ENCODE measurements around the gene SIGLEC11. TPM values are rescaled to one million over a fixed set of nuclear protein-coding genes. Genes with fewer than 3 reads are reported as not detected.
A peak's percentile ranks its signal among the peaks of the same experiment; 100 is the strongest.
"Not testable (repeated sequence)": the region's sequence is repeated elsewhere in the genome, so short reads cannot be mapped to it uniquely, and the experiment has no call there.

SIGLEC11 gene
- total RNA-seq, 4 donors from 2014 or later: 0.38 TPM; not detected in 3

DNA sequence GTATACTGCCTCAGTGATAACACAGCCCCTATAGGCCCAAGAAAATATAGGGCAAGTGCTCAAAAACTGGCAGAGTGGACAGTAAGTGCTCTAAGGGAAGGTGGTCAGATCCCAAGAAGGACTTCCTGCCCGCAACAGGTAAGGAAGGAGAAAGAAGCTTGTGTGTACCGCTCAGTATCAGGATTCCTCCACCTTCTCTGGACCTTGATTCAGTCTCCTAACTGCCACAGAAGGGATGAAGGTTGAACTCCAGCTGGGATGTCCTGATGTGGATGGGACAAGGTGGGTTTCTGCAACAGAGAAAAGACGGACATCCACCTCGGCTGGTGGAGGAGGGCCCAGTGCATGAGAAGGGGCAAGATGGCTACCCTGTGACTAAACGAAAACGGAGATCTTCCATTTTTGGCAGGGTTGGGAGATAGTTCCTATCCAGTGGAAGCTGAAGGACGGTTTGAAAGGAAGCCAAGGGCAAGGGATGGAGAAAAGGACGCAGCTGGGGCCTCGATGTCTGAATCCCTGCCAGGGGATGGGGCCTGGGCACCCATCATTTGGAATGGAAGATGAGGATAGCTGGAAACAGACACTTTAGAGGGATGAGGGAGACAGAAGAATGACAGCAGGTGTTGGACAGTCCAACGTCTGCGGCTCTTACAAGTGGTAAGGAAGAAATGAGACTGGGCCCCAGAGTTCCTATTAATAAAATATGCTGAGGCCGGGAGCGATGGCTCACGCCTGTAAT lies 33.3 kb downstream of the SIGLEC11 start:
- Histone ChIP-seq H3K4me1 (peaks cover 10 to 51% (median 15%) of the 10 kb centered on the region in 3 donors), H3K4me3 (peak overlapping the region in 3 of 4 donors; percentile 78 to 96 (median 87)), H3K27me3 (no peaks in the 10 kb centered on the region), H3K9me3 (no peaks in the 10 kb centered on the region), H3K27ac (peak overlapping the region in 2 of 4 donors; percentile 93 to 96), H3K36me3 (peaks cover 0 to 64% (median 10%) of the 10 kb centered on the region in 3 donors)
- WGBS, 2 donors: 74 to 84% methylated on average over 14 of the region's 14 CpGs
- DNase-seq: no peak
- intact Hi-C loops (cut with DNase I): no loop called here
- TF ChIP-seq, protein P1, sequence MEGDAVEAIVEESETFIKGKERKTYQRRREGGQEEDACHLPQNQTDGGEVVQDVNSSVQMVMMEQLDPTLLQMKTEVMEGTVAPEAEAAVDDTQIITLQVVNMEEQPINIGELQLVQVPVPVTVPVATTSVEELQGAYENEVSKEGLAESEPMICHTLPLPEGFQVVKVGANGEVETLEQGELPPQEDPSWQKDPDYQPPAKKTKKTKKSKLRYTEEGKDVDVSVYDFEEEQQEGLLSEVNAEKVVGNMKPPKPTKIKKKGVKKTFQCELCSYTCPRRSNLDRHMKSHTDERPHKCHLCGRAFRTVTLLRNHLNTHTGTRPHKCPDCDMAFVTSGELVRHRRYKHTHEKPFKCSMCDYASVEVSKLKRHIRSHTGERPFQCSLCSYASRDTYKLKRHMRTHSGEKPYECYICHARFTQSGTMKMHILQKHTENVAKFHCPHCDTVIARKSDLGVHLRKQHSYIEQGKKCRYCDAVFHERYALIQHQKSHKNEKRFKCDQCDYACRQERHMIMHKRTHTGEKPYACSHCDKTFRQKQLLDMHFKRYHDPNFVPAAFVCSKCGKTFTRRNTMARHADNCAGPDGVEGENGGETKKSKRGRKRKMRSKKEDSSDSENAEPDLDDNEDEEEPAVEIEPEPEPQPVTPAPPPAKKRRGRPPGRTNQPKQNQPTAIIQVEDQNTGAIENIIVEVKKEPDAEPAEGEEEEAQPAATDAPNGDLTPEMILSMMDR (IDR thresholded peaks at IDR 0.05): no peak
- no peak for TF ChIP-seq POLR2A (IDR thresholded peaks at IDR 0.05)

DNA sequence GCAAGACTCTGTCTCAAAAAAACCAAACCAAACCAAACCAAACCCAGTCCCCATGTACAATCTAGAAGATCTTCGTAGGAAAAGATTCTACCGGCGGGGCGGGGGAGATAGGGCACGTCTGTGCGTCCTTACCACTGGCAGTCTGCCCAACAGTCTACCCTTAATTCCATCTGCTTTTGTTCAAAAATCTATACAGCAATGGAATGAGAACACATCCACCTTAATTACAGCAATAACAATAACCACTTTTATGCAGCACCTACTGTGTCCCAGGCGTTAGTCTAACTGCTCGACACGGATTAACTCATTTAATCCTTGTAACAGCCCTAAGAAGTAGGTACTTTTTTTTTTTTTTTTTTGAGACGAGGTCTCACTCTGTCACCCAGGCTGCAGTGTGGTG lies 34.5 kb downstream of the SIGLEC11 start:
- Histone ChIP-seq H3K27ac (no peak overlapping the region), H3K4me1 (peaks cover 10 to 51% (median 15%) of the 10 kb centered on the region in 3 donors), H3K27me3 (no peaks in the 10 kb centered on the region), H3K9me3 (no peaks in the 10 kb centered on the region), H3K4me3 (no peak overlapping the region), H3K36me3 (peaks cover 0 to 73% (median 10%) of the 10 kb centered on the region in 3 donors)
- DNase-seq: no peak
- WGBS, 2 donors: 85 to 89% methylated on average over 10 of the region's 10 CpGs
- TF ChIP-seq, protein P1 (IDR thresholded peaks at IDR 0.05): no peak
- no peak for TF ChIP-seq POLR2A (IDR thresholded peaks at IDR 0.05)
- intact Hi-C loops (cut with DNase I): no loop called here

DNA sequence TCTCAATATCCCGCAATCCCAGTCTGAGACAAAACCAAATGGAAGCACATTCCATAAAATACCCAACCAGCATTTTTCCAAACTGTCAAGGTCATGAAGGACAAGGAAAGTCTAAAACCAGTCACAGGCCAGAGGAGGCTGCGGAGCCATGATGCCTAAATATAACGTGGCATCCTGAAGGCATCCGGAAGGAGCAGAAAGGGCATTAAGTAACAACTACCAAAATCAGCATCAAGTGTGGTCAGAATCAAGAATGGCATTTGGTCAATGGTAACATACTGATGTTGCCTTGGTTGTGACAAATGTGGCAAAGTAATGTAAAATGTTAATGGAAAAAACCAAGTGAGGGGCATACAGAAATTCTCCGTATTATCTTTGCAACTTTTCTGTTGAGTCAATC lies 35.5 kb downstream of the SIGLEC11 start:
- Histone ChIP-seq H3K4me3 (no peak overlapping the region), H3K27ac (no peak overlapping the region), H3K9me3 (no peaks in the 10 kb centered on the region), H3K4me1 (peaks cover 10 to 47% (median 15%) of the 10 kb centered on the region in 3 donors), H3K36me3 (peaks cover 0 to 74% (median 10%) of the 10 kb centered on the region in 3 donors), H3K27me3 (no peaks in the 10 kb centered on the region)
- intact Hi-C loops (cut with DNase I): no loop called here
- TF ChIP-seq, protein P1 (IDR thresholded peaks at IDR 0.05): no peak
- WGBS, 2 donors: 92 to 94% methylated on average over 5 of the region's 5 CpGs
- DNase-seq: no peak

DNA sequence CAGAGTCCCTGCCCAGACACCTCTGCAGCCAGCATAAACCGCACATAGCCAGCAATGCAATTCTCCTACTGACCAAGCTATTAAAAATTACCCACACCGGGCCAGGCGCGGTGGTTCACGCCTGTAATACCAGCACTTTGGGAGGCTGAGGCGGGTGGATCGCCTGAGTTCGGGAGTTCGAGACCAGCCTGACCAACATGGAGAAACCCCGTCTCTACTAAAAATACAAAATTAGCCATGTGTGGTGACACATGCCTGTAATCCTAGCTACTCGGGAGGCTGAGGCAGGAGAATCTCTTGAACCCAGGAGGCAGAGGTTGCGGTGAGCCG lies 36.1 kb downstream of the SIGLEC11 start:
- intact Hi-C loops (cut with DNase I); DNase-seq; H3K4me3 ChIP-seq; H3K9me3 ChIP-seq; H3K27ac ChIP-seq; H3K27me3 ChIP-seq: not testable (repeated sequence)
- WGBS, 2 donors: 82 to 91% methylated on average over 8 to 13 of the region's 13 CpGs
- Histone ChIP-seq H3K4me1 (peaks cover 10 to 40% (median 11%) of the 10 kb centered on the region in 3 donors), H3K36me3 (peaks cover 0 to 80% (median 10%) of the 10 kb centered on the region in 3 donors)

DNA sequence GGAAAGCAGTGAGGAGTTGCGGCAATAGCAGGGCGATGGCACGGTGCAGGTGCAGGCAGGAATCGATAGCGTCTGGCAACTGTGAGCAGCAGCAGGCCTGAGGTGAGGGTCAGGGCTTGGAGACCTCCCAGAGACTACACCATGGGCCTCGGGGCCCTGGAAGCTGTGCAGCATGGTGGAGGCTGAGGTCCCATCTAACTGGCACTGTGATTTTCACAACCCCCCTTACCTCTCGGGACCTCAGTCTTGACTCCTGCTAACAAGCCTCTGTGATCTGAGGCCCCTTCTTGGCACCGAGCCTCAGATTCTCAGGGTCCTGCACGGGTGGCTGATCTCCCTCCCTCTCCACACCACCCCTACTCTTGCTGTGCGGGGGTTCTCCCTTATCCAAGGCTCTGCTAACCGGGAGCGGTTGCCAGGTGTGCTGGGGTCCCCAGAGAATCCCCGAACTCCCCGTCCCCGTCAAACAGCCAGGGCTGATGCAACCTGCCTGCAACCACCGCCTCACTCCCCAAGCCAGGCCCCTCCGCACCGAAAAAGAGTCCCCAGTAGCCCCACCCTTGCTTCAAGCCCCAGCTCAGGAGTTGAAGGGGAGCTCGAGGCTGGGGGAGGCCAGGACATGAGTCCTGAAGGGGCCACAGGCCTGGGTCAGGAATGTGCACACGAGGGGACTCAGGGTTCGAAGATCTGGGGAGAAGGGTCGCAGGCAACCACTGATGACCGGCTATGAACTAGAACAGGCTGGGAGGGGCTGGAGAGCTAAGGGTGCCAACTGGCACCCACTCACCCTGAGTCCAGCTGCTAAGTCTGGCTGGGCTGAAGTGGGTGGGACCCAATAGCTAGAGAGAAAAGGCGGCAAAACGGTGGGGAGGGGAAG lies 36.7 kb downstream of the SIGLEC11 start:
- Histone ChIP-seq H3K27me3 (no peaks in the 10 kb centered on the region), H3K4me3 (no peak overlapping the region), H3K36me3 (peaks cover 0 to 80% (median 10%) of the 10 kb centered on the region in 3 donors), H3K27ac (peak overlapping the region in 1 of 4 donors; percentile 52), H3K9me3 (no peaks in the 10 kb centered on the region), H3K4me1 (peaks cover 10 to 41% (median 11%) of the 10 kb centered on the region in 3 donors)
- TF ChIP-seq, protein P1 (IDR thresholded peaks at IDR 0.05): no peak
- TF ChIP-seq POLR2A (IDR thresholded peaks at IDR 0.05): no peak
- WGBS, 2 donors: 71 to 85% methylated on average over 11 to 15 of the region's 25 CpGs
- intact Hi-C loops (cut with DNase I): no loop called here
- DNase-seq: no peak
